ENCODE results near the gene ISYNA1.

DNA sequence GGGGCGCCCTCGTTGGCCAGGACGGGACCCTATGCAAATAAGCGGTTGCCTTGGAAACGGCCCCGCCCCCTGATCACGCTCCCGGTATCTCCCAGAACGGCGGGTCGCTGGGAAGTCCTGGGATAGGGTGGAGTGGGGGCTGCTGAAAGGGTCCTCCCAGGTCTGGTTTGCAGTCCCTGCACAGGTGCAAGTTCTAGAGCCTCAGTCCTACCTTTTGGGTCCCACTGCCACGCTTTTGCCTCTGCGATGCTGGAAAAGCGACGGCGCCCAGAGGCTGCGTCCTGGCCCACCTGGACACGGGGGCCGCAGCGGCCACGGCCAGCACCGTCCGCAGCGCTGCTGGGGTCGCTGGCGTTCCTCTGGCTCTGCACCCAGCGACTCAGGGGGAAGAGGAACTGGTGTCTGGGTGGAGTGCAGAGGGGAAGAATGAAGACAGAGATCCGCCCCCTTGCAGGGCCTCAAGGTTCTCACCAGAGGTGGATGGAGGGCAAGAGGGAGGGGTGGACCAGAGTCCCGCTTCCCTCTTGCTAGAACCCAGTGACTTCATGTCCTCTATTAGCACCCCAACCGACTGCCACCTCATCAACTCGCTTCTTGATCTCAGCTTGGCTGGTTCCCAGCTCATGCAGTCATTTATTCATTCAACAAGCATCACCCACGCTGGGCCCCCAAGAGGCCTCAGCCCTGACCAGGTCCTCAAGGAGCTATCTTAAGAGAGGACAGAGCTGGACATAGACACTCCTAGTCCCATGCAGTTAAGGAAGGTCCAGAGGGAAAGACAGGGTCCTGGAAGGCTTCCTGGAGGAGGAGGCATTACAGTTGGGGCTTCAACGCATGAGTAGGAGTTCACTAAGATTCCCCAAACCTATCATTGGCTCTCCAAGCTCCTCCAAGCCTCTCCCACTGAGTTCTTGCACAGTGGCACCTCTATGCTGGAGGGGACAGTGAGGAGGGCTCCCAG lies 40.4 kb downstream of the ISYNA1 start, which contains the start of gene LRRC25:
- TF ChIP-seq CTCF (conservative IDR thresholded peaks at IDR 0.05; ENCODE audit: low read depth in 2 of 2) (no peak), ZNF462 (CRISPR knock-in tag; IDR thresholded peaks at IDR 0.05) (no peak), EZH2phosphoT487 (IDR thresholded peaks at IDR 0.05; ENCODE audit: unreplicated experiment) (no peak), EZH2 (IDR thresholded peaks at IDR 0.05; ENCODE audit: low read depth, unreplicated experiment) (no peak), POLR2AphosphoS5 (IDR thresholded peaks at IDR 0.05; ENCODE audit: low read depth) (no peak), JUNB (IDR thresholded peaks at IDR 0.05; ENCODE audit: unreplicated experiment) (no peak), ZNF331 (CRISPR knock-in tag; IDR thresholded peaks at IDR 0.05; ENCODE audit: low read depth) (no peak), STAT1 (IDR thresholded peaks at IDR 0.05; ENCODE audit: unreplicated experiment) (no peak), CREB1 (CRISPR knock-in tag; IDR thresholded peaks at IDR 0.05; ENCODE audit: low read depth) (no peak), NANOG (IDR thresholded peaks at IDR 0.05; ENCODE audit: borderline replicate concordance) (no peak)
- TF ChIP-seq, protein P1, sequence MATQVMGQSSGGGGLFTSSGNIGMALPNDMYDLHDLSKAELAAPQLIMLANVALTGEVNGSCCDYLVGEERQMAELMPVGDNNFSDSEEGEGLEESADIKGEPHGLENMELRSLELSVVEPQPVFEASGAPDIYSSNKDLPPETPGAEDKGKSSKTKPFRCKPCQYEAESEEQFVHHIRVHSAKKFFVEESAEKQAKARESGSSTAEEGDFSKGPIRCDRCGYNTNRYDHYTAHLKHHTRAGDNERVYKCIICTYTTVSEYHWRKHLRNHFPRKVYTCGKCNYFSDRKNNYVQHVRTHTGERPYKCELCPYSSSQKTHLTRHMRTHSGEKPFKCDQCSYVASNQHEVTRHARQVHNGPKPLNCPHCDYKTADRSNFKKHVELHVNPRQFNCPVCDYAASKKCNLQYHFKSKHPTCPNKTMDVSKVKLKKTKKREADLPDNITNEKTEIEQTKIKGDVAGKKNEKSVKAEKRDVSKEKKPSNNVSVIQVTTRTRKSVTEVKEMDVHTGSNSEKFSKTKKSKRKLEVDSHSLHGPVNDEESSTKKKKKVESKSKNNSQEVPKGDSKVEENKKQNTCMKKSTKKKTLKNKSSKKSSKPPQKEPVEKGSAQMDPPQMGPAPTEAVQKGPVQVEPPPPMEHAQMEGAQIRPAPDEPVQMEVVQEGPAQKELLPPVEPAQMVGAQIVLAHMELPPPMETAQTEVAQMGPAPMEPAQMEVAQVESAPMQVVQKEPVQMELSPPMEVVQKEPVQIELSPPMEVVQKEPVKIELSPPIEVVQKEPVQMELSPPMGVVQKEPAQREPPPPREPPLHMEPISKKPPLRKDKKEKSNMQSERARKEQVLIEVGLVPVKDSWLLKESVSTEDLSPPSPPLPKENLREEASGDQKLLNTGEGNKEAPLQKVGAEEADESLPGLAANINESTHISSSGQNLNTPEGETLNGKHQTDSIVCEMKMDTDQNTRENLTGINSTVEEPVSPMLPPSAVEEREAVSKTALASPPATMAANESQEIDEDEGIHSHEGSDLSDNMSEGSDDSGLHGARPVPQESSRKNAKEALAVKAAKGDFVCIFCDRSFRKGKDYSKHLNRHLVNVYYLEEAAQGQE (IDR thresholded peaks at IDR 0.05; ENCODE audit: unreplicated experiment), result no peak
- TF ChIP-seq, protein P2, sequence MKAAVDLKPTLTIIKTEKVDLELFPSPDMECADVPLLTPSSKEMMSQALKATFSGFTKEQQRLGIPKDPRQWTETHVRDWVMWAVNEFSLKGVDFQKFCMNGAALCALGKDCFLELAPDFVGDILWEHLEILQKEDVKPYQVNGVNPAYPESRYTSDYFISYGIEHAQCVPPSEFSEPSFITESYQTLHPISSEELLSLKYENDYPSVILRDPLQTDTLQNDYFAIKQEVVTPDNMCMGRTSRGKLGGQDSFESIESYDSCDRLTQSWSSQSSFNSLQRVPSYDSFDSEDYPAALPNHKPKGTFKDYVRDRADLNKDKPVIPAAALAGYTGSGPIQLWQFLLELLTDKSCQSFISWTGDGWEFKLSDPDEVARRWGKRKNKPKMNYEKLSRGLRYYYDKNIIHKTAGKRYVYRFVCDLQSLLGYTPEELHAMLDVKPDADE (IDR thresholded peaks at IDR 0.05), result no peak
